Adrenal gland (tissue), 12 donors: ENCODE data around the gene CEL. TPM values are rescaled to one million over a fixed set of nuclear protein-coding genes. Genes with fewer than 3 reads are reported as not detected.

Experiments
- DNase-seq, 7 donors: peaks; one replicate each; pipeline ENCODE4 v3.0.0-alpha.2; 2019 to 2020
- H3K27ac ChIP-seq, 5 donors: fragments of 200-600 bp; sonication (generic) in 4 of 5; 1 replicate in 3 of 5; 2 replicates in 2 of 5; pipeline versions ENCODE4 v1.5.1 to v1.8.0; 2016 to 2020; ENCODE audit warnings: mild to moderate bottlenecking in 1 of 5
- H3K27me3 ChIP-seq: fragments of 200-600 bp; 2 replicates; pipeline ENCODE4 v1.8.0; 2021
- H3K36me3 ChIP-seq, 2 donors: fragments of 200-600 bp; replicated peaks in 1 of 2; 1 replicate in 1 of 2; 2 replicates in 1 of 2; pipeline versions ENCODE4 v1.5.1 to v1.8.0; 2018 to 2022
- H3K4me1 ChIP-seq, 2 donors: fragments of 200-600 bp; replicated peaks in 1 of 2; 1 replicate in 1 of 2; 2 replicates in 1 of 2; pipeline versions ENCODE4 v1.5.1 to v1.8.0; 2018 to 2021
- H3K4me3 ChIP-seq, 4 donors: fragments of 200-600 bp; sonication (generic) in 3 of 4; one replicate each; pipeline ENCODE4 v1.5.1; 2016 to 2018
- H3K9me3 ChIP-seq, 3 donors: fragments of 200-600 bp; sonication (generic) in 1 of 3; replicated peaks in 1 of 3; 1 replicate in 2 of 3; 2 replicates in 1 of 3; pipeline versions ENCODE4 v1.5.1 to v1.8.0; 2016 to 2021
- POLR2A ChIP-seq, 2 donors: fragments of 450-650 bp; IDR thresholded peaks; one replicate each; pipeline ENCODE4 v1.6.1; 2017; ENCODE audit warnings: antibody characterized with exemption in 2 of 2, mild to moderate bottlenecking in 2 of 2, moderate library complexity in 1 of 2
- WGBS, 4 donors: extraction: QIAGEN DNeasy Blood & Tissue Kit in 2 of 4; methylation state at CpG; one replicate each; pipeline versions ENCODE4 v1.1.5 to v1.1.7; 2013 to 2017; 5-methylcytosine and 5-hydroxymethylcytosine counted together
- intact Hi-C, 2 donors: fragments of 100-400 bp; cut with DNase I; formaldehyde crosslinking; loops; one replicate each; pipeline versions ENCODE4 v1.14.1 to v1.15.0; 2022 to 2023
- polyA plus RNA-seq, 3 donors: library from polyadenylated mRNA; stranded (reverse); fragments of 200-250 nt in 2 of 3; fragments of 350-450 nt in 1 of 3; fragmentation: Illumina TruSeq in 1 of 3; extraction: RNeasy Lipid Tissue Mini Kit (QIAGEN cat#74804) in 1 of 3; gene quantifications; one replicate each; pipeline ENCODE4 v1.2.3, GENCODE V29; 2013 to 2014
- total RNA-seq, 9 donors: library from RNA; depleted of rRNA in 4 of 9; stranded (reverse); fragments of >200 nt in 4 of 9; fragments of 120-200 nt in 1 of 9; fragmentation: NEBNext Ultra II Directional in 1 of 9; extraction: Animal tissue kit (Norgen Biotek cat#: 25700) in 1 of 9; gene quantifications; one replicate each; pipeline versions ENCODE4 v1.1.0 to v1.2.4, GENCODE V29; 2013 to 2023
- TF ChIP-seq, protein P1 (sequence below), 6 experiments: fragments of 450-650 bp in 4 of 6; fragments of 200-600 bp in 2 of 6; sonication (generic) in 1 of 6; IDR thresholded peaks; 1 replicate in 5 of 6; 2 replicates in 1 of 6; pipeline versions ENCODE4 v1.5.1 to v1.8.0; 2016 to 2021; ENCODE audit warnings: antibody characterized with exemption in 6 of 6, mild to moderate bottlenecking in 2 of 6, moderate library complexity in 1 of 6
- donor health status: healthy with polysubstance abuse.
- donor health status: Bipolar disorder and iron deficiency.
- donor health status: DM: yes; HTN: yes; CAD: no.
- donor health status: DM: no; HTN: no; CAD: no.
- donor health status: DM: no; HTN: no; CAD: no.
- donor health status: DM: yes; HTN: yes; CAD: no.

Gene CEL
- total and polyA plus RNA-seq, 12 donors, result 0.27 to 6.1 (median 2.1) TPM; not detected in 1

DNA sequence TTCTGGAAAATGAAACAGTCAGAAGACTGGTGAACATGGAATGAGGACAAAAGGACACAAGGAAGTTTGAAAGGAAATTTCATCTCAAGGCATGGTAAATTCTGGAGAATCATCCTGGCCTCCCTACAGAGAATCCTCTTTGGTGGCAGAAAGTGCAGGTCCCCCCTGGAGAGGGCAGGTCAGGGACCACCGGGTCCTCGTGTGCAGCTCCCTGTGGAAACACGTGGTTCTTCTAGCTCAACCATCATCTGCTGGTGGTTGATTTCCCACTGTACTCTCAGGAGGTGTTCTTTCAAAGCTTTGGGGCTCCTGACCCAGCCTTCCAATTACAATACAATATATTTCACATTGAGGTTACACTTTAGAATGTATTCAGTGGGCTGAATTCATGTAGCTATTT, 33.6 kb upstream of the CEL start:
- 69 to 89% (median 85%) methylated on average over 3 of the region's 3 CpGs for WGBS, 4 donors
- intact Hi-C loops, result loop anchor here in 1 of 2 donors (10.0 kb wide), 1 partner anchor 457 kb away; no protein-coding TSS in a partner anchor
- TF ChIP-seq POLR2A (IDR thresholded peaks at IDR 0.05), result no peak
- TF ChIP-seq, protein P1, sequence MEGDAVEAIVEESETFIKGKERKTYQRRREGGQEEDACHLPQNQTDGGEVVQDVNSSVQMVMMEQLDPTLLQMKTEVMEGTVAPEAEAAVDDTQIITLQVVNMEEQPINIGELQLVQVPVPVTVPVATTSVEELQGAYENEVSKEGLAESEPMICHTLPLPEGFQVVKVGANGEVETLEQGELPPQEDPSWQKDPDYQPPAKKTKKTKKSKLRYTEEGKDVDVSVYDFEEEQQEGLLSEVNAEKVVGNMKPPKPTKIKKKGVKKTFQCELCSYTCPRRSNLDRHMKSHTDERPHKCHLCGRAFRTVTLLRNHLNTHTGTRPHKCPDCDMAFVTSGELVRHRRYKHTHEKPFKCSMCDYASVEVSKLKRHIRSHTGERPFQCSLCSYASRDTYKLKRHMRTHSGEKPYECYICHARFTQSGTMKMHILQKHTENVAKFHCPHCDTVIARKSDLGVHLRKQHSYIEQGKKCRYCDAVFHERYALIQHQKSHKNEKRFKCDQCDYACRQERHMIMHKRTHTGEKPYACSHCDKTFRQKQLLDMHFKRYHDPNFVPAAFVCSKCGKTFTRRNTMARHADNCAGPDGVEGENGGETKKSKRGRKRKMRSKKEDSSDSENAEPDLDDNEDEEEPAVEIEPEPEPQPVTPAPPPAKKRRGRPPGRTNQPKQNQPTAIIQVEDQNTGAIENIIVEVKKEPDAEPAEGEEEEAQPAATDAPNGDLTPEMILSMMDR (IDR thresholded peaks at IDR 0.05), result no peak
- Histone ChIP-seq H3K9me3 (no peaks in the 10 kb centered on the region), H3K27ac (no peak overlapping the region), H3K27me3 (no peaks in the 10 kb centered on the region), H3K4me3 (no peak overlapping the region), H3K36me3 (no peaks in the 10 kb centered on the region), H3K4me1 (peaks cover 17 to 29% of the 10 kb centered on the region in 2 donors)
- DNase-seq, result no peak

DNA sequence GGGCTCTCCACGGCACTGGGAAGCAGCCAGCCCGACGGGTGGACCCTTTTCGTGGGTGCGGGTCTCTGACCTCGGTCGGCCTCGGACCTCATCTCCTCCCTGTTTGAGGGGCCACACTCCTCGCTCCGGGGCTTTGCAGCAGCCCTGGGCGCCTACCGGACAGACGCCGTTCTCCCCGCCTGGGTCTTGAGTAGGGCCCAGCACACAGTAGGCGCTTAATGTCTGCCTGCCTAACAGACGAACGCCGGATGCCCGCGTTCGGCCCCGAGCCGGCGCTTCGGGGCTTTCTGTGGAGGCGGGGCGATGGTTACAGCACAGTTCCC, 31.8 kb upstream of the CEL start:
- peak in 1 of 7 donors; percentile 30 for DNase-seq
- Histone ChIP-seq H3K27me3 (no peaks in the 10 kb centered on the region), H3K9me3 (no peaks in the 10 kb centered on the region), H3K36me3 (no peaks in the 10 kb centered on the region), H3K27ac (peak overlapping the region; percentile 56 to 84 (median 77)), H3K4me1 (peaks cover 17 to 35% of the 10 kb centered on the region in 2 donors), H3K4me3 (peak overlapping the region; percentile 2 to 86 (median 72))
- intact Hi-C loops, result loop anchor here (5.0 to 10.0 kb wide), 2 partner anchors 117 to 455 kb away; no protein-coding TSS in a partner anchor
- 1% methylated on average over 28 of the region's 28 CpGs; no CpG with 5 or more reads in 2 of the 4 donors for WGBS, 4 donors
- TF ChIP-seq POLR2A (IDR thresholded peaks at IDR 0.05), result no peak
- TF ChIP-seq, protein P1 (IDR thresholded peaks at IDR 0.05), result no peak

DNA sequence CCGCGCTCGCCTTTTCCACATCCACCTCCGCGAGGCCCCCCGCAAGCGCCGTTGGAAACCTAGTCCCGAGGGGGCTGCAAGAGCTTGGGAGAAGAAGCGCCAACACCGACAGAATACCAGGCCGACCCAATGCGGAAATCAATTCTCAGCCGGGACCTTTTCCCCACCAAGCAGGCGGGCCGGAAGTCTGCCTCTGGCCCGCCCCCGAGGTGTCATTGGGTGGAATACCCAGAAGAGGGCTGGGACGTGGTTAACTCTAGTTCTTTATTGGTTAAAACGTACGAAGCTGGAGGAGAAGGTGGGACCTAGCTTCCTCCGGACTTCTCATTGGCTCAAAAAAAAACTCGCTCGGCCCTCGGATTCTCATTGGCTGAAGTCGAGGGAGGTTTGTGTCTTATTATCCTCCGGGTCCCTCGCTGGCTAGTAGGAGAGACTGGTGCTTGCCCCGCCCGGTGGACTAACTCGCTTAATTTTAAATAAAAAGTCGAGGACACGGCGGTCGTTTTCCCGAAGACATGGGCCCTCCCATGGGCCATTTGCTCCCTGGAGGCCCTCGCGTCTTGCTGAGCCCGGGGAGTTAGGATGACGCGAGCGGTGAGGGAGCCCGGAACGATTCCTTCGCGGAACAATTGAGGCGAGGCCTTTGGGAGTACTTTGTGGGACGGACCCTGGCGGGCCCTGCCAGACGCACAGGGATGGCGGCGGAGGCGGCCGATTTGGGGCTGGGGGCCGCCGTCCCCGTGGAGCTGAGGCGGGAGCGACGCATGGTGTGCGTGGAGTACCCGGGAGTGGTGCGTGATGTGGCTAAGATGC, 31.3 kb upstream of the CEL start, which contains the start of gene GTF3C5:
TSS of gene GTF3C5 (plus strand) at position 681 of the 813 bp plus-strand sequence. CDS start at position 696, 15 bp downstream.
- peaks cover 21 to 40% of the 10 kb centered on the region in 2 donors for H3K4me1 ChIP-seq
- H3K27ac ChIP-seq, result peak within 1 kb of the TSS; percentile 72 to 89 (median 83)
- H3K4me3 ChIP-seq, result peak within 1 kb of the TSS; percentile 75 to 96 (median 81)
- H3K27me3 ChIP-seq, result no peaks in the 10 kb centered on the region
- peak; percentile 92 to 97 (median 94) for DNase-seq
- TF ChIP-seq, protein P1 (IDR thresholded peaks at IDR 0.05), result peak in 2 of 6 experiments; percentile 24 to 32
- TF ChIP-seq POLR2A (IDR thresholded peaks at IDR 0.05), result peak; percentile 69 to 91
- intact Hi-C loops, result loop anchor here in 1 of 2 donors (5.0 kb wide), 1 partner anchor 117 kb away; no protein-coding TSS in a partner anchor
- H3K9me3 ChIP-seq, result no peaks in the 10 kb centered on the region
- WGBS, 4 donors, result 0 to 2% (median 0%) methylated on average over 37 to 63 of the region's 63 CpGs
- H3K36me3 ChIP-seq, result no peaks in the 10 kb centered on the region

DNA sequence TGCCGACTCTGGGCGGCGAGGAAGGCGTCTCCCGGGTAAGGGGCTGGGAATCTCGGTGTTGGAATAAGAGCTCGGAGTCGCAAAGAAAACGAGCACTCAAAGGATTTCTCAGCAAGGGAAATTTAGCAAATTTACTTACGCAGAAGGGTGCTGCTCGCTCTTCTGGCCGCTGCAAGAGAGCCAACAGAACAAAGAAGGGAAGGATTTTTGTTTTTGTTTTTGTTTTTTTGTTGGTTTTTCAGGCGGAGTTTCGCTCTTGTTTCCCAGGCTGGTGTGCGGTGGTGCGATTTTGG, 30.7 kb upstream of the CEL start:
- TF ChIP-seq, protein P1 (IDR thresholded peaks at IDR 0.05), result no peak
- TF ChIP-seq POLR2A (IDR thresholded peaks at IDR 0.05), result no peak
- no peaks in the 10 kb centered on the region for H3K9me3 ChIP-seq
- H3K27me3 ChIP-seq, result no peaks in the 10 kb centered on the region
- H3K4me3 ChIP-seq, result peak overlapping the region; percentile 30 to 96 (median 80)
- intact Hi-C loops, result loop anchor here in 1 of 2 donors (5.0 kb wide), 1 partner anchor 116 kb away; no protein-coding TSS in a partner anchor
- H3K36me3 ChIP-seq, result no peaks in the 10 kb centered on the region
- 0 to 2% (median 1%) methylated on average over 16 of the region's 16 CpGs for WGBS, 4 donors
- peaks cover 22 to 46% of the 10 kb centered on the region in 2 donors for H3K4me1 ChIP-seq
- no peak for DNase-seq
- peak overlapping the region in 4 of 5 donors; percentile 72 to 89 (median 84) for H3K27ac ChIP-seq
